Measurements from ENCODE around the gene PRKAG2. TPM values are rescaled to one million over a fixed set of nuclear protein-coding genes. Genes with fewer than 3 reads are reported as not detected.

PRKAG2 gene
- total and polyA plus RNA-seq, 2 of the 8 experiments (the other 6 are each of a cell fraction or from before 2014, with no cell fraction given): 7.5 to 18.1 TPM

DNA sequence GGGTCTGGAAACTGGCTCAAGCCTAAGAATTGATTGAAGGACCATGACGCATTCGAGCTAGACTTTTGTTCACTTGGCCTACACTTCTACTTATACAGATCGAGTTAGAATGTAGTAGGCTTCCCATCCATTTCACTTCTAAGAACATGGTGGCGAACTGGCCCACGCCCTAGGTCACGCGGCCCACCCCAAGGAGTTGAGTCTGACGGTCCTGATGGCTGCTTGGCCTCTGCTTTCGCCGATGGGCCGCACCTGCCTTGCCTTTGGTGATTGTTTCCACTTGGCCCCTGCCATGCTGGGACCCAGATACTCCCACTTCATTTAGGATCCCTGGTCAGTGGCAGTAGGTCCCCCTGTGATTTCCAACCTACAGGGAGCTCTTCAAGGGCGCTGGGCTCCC, 153.6 kb downstream of the PRKAG2 start (continued):
- TF ChIP-seq, protein P1, sequence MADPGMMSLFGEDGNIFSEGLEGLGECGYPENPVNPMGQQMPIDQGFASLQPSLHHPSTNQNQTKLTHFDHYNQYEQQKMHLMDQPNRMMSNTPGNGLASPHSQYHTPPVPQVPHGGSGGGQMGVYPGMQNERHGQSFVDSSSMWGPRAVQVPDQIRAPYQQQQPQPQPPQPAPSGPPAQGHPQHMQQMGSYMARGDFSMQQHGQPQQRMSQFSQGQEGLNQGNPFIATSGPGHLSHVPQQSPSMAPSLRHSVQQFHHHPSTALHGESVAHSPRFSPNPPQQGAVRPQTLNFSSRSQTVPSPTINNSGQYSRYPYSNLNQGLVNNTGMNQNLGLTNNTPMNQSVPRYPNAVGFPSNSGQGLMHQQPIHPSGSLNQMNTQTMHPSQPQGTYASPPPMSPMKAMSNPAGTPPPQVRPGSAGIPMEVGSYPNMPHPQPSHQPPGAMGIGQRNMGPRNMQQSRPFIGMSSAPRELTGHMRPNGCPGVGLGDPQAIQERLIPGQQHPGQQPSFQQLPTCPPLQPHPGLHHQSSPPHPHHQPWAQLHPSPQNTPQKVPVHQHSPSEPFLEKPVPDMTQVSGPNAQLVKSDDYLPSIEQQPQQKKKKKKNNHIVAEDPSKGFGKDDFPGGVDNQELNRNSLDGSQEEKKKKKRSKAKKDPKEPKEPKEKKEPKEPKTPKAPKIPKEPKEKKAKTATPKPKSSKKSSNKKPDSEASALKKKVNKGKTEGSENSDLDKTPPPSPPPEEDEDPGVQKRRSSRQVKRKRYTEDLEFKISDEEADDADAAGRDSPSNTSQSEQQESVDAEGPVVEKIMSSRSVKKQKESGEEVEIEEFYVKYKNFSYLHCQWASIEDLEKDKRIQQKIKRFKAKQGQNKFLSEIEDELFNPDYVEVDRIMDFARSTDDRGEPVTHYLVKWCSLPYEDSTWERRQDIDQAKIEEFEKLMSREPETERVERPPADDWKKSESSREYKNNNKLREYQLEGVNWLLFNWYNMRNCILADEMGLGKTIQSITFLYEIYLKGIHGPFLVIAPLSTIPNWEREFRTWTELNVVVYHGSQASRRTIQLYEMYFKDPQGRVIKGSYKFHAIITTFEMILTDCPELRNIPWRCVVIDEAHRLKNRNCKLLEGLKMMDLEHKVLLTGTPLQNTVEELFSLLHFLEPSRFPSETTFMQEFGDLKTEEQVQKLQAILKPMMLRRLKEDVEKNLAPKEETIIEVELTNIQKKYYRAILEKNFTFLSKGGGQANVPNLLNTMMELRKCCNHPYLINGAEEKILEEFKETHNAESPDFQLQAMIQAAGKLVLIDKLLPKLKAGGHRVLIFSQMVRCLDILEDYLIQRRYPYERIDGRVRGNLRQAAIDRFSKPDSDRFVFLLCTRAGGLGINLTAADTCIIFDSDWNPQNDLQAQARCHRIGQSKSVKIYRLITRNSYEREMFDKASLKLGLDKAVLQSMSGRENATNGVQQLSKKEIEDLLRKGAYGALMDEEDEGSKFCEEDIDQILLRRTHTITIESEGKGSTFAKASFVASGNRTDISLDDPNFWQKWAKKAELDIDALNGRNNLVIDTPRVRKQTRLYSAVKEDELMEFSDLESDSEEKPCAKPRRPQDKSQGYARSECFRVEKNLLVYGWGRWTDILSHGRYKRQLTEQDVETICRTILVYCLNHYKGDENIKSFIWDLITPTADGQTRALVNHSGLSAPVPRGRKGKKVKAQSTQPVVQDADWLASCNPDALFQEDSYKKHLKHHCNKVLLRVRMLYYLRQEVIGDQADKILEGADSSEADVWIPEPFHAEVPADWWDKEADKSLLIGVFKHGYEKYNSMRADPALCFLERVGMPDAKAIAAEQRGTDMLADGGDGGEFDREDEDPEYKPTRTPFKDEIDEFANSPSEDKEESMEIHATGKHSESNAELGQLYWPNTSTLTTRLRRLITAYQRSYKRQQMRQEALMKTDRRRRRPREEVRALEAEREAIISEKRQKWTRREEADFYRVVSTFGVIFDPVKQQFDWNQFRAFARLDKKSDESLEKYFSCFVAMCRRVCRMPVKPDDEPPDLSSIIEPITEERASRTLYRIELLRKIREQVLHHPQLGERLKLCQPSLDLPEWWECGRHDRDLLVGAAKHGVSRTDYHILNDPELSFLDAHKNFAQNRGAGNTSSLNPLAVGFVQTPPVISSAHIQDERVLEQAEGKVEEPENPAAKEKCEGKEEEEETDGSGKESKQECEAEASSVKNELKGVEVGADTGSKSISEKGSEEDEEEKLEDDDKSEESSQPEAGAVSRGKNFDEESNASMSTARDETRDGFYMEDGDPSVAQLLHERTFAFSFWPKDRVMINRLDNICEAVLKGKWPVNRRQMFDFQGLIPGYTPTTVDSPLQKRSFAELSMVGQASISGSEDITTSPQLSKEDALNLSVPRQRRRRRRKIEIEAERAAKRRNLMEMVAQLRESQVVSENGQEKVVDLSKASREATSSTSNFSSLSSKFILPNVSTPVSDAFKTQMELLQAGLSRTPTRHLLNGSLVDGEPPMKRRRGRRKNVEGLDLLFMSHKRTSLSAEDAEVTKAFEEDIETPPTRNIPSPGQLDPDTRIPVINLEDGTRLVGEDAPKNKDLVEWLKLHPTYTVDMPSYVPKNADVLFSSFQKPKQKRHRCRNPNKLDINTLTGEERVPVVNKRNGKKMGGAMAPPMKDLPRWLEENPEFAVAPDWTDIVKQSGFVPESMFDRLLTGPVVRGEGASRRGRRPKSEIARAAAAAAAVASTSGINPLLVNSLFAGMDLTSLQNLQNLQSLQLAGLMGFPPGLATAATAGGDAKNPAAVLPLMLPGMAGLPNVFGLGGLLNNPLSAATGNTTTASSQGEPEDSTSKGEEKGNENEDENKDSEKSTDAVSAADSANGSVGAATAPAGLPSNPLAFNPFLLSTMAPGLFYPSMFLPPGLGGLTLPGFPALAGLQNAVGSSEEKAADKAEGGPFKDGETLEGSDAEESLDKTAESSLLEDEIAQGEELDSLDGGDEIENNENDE (IDR thresholded peaks at IDR 0.05; ENCODE audit: insufficient replicate concordance, low read length): no peak
- TF ChIP-seq HDAC2 (IDR thresholded peaks at IDR 0.05; ENCODE audit: borderline replicate concordance in 1 of 2, low read depth in 2 of 2, low read length in 2 of 2): no peak
- TF ChIP-seq BRCA1 (IDR thresholded peaks at IDR 0.05; ENCODE audit: low read depth, low read length): no peak
- TF ChIP-seq SP2 (IDR thresholded peaks at IDR 0.05; ENCODE audit: low read length): no peak
- no peak for TF ChIP-seq TEAD4 (IDR thresholded peaks at IDR 0.05; ENCODE audit: low read depth, low read length)
- TF ChIP-seq PHF8 (conservative IDR thresholded peaks at IDR 0.05; ENCODE audit: low read depth, low read length): no peak
- no peak for TF ChIP-seq SP4 (IDR thresholded peaks at IDR 0.05; ENCODE audit: low read length)
- no peak for TF ChIP-seq KDM5A (IDR thresholded peaks at IDR 0.05; ENCODE audit: low read length)
- no peak for TF ChIP-seq MAFK (IDR thresholded peaks at IDR 0.05; ENCODE audit: low read depth, low read length)

All from H1 (cell line).